ENCODE measurements around the gene SGPP2. TPM values are rescaled to one million over a fixed set of nuclear protein-coding genes. Genes with fewer than 3 reads are reported as not detected.

The SGPP2 gene
- total and polyA plus RNA-seq, 2 experiments from 2014 or later, result 0.08 TPM; not detected in 1

DNA sequence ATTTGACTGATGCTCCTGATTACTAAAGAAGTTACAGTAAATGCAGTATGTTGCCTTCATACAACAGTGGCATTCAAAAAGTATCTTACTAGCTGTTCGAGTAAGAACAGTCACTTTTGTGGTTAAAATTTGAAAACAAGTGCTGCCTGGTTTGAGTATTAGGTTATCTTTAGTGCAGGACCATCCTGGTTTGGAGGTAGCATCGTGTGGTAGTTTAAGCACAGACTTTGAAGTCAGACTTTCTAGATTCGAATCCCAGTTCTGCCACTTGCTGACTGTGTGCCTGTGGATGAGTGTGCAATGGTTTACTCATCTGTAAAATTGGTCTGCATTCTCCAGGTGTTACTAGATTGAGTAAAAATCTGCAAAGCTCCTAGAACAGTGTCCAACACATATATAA is 96.8 kb downstream of the SGPP2 start:
- no peaks in the 10 kb centered on the region for H3K9me2 ChIP-seq (ENCODE audit: insufficient read depth)
- TF ChIP-seq, protein P1, sequence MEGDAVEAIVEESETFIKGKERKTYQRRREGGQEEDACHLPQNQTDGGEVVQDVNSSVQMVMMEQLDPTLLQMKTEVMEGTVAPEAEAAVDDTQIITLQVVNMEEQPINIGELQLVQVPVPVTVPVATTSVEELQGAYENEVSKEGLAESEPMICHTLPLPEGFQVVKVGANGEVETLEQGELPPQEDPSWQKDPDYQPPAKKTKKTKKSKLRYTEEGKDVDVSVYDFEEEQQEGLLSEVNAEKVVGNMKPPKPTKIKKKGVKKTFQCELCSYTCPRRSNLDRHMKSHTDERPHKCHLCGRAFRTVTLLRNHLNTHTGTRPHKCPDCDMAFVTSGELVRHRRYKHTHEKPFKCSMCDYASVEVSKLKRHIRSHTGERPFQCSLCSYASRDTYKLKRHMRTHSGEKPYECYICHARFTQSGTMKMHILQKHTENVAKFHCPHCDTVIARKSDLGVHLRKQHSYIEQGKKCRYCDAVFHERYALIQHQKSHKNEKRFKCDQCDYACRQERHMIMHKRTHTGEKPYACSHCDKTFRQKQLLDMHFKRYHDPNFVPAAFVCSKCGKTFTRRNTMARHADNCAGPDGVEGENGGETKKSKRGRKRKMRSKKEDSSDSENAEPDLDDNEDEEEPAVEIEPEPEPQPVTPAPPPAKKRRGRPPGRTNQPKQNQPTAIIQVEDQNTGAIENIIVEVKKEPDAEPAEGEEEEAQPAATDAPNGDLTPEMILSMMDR (conservative IDR thresholded peaks at IDR 0.05; ENCODE audit: low read depth in 2 of 2), result no peak
- TF ChIP-seq, protein P2, sequence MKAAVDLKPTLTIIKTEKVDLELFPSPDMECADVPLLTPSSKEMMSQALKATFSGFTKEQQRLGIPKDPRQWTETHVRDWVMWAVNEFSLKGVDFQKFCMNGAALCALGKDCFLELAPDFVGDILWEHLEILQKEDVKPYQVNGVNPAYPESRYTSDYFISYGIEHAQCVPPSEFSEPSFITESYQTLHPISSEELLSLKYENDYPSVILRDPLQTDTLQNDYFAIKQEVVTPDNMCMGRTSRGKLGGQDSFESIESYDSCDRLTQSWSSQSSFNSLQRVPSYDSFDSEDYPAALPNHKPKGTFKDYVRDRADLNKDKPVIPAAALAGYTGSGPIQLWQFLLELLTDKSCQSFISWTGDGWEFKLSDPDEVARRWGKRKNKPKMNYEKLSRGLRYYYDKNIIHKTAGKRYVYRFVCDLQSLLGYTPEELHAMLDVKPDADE (IDR thresholded peaks at IDR 0.05), result no peak
- TF ChIP-seq POLR2AphosphoS5 (IDR thresholded peaks at IDR 0.05; ENCODE audit: low read depth) (no peak), NANOG (IDR thresholded peaks at IDR 0.05; ENCODE audit: borderline replicate concordance) (no peak)

DNA sequence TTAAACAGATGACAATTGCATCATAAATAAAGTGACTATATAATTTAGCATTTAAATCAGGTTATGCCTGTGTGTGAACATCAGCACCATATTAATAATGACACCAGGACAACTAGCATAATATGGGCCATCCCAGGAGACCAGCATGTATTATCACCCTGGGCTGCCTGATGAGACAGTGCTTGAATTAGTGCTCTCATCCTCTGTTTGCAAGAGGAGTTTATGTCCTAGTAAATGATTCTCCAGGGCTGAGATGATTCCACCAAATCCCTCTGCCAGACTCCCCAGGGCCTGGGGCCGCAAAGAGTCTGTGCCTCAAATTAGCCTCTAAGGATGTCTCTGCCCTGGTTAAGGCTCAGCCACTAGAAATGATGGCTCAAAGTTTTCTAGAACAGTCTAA is 97.7 kb downstream of the SGPP2 start:
- H3K27ac ChIP-seq (ENCODE audit: low read depth), result no peak overlapping the region
- Mint-ChIP-seq H3K4me1 (peaks cover 6% of the 10 kb centered on the region), H3K4me3 (no peak overlapping the region), H3K27ac (no peak overlapping the region), H3K36me3 (ENCODE audit: low read depth) (no peaks in the 10 kb centered on the region; the same call in 2 of the 3 replicates), H3K9me3 (no peaks in the 10 kb centered on the region), H3K27me3 (ENCODE audit: insufficient read depth, low read depth, poor library complexity) (peaks cover 2% of the 10 kb centered on the region)
- no peaks in the 10 kb centered on the region for H3K4me1 ChIP-seq (ENCODE audit: insufficient read depth)
- no peak overlapping the region for H2AFZ ChIP-seq
- H3K4me3 ChIP-seq, result no peak overlapping the region
- ATAC-seq (no peak), DNase-seq (ENCODE audit: low spot score) (no peak)
- no peaks in the 10 kb centered on the region for H3F3A ChIP-seq (replicated peaks; ENCODE audit: low read depth)
- no peaks in the 10 kb centered on the region for H3K36me3 ChIP-seq (ENCODE audit: insufficient read depth)
- no peaks in the 10 kb centered on the region for H3K9me2 ChIP-seq (ENCODE audit: insufficient read depth)
- H3K79me2 ChIP-seq (replicated peaks; ENCODE audit: insufficient read depth), result no peaks in the 10 kb centered on the region
- no peaks in the 10 kb centered on the region for H4K20me1 ChIP-seq (replicated peaks; ENCODE audit: insufficient read depth)
- no peak overlapping the region for H3K4me2 ChIP-seq
- no peaks in the 10 kb centered on the region for H3K27me3 ChIP-seq (ENCODE audit: insufficient read depth)
- no peak for TF ChIP-seq ZNF331 (CRISPR knock-in tag; IDR thresholded peaks at IDR 0.05; ENCODE audit: low read depth)
- TF ChIP-seq, protein P3, sequence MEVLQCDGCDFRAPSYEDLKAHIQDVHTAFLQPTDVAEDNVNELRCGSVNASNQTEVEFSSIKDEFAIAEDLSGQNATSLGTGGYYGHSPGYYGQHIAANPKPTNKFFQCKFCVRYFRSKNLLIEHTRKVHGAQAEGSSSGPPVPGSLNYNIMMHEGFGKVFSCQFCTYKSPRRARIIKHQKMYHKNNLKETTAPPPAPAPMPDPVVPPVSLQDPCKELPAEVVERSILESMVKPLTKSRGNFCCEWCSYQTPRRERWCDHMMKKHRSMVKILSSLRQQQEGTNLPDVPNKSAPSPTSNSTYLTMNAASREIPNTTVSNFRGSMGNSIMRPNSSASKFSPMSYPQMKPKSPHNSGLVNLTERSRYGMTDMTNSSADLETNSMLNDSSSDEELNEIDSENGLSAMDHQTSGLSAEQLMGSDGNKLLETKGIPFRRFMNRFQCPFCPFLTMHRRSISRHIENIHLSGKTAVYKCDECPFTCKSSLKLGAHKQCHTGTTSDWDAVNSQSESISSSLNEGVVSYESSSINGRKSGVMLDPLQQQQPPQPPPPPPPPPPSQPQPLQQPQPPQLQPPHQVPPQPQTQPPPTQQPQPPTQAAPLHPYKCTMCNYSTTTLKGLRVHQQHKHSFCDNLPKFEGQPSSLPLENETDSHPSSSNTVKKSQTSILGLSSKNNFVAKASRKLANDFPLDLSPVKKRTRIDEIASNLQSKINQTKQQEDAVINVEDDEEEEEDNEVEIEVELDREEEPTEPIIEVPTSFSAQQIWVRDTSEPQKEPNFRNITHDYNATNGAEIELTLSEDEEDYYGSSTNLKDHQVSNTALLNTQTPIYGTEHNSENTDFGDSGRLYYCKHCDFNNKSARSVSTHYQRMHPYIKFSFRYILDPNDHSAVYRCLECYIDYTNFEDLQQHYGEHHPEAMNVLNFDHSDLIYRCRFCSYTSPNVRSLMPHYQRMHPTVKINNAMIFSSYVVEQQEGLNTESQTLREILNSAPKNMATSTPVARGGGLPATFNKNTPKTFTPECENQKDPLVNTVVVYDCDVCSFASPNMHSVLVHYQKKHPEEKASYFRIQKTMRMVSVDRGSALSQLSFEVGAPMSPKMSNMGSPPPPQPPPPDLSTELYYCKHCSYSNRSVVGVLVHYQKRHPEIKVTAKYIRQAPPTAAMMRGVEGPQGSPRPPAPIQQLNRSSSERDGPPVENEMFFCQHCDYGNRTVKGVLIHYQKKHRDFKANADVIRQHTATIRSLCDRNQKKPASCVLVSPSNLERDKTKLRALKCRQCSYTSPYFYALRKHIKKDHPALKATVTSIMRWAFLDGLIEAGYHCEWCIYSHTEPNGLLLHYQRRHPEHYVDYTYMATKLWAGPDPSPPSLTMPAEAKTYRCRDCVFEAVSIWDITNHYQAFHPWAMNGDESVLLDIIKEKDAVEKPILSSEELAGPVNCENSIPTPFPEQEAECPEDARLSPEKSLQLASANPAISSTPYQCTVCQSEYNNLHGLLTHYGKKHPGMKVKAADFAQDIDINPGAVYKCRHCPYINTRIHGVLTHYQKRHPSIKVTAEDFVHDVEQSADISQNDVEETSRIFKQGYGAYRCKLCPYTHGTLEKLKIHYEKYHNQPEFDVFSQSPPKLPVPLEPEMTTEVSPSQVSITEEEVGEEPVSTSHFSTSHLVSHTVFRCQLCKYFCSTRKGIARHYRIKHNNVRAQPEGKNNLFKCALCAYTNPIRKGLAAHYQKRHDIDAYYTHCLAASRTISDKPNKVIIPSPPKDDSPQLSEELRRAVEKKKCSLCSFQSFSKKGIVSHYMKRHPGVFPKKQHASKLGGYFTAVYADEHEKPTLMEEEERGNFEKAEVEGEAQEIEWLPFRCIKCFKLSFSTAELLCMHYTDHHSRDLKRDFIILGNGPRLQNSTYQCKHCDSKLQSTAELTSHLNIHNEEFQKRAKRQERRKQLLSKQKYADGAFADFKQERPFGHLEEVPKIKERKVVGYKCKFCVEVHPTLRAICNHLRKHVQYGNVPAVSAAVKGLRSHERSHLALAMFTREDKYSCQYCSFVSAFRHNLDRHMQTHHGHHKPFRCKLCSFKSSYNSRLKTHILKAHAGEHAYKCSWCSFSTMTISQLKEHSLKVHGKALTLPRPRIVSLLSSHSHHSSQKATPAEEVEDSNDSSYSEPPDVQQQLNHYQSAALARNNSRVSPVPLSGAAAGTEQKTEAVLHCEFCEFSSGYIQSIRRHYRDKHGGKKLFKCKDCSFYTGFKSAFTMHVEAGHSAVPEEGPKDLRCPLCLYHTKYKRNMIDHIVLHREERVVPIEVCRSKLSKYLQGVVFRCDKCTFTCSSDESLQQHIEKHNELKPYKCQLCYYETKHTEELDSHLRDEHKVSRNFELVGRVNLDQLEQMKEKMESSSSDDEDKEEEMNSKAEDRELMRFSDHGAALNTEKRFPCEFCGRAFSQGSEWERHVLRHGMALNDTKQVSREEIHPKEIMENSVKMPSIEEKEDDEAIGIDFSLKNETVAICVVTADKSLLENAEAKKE (CRISPR knock-in tag; IDR thresholded peaks at IDR 0.05), result no peak
- TF ChIP-seq STAT1 (IDR thresholded peaks at IDR 0.05; ENCODE audit: unreplicated experiment), result no peak
- TF ChIP-seq, protein P1 (conservative IDR thresholded peaks at IDR 0.05; ENCODE audit: low read depth in 2 of 2), result no peak
- TF ChIP-seq CREB1 (CRISPR knock-in tag; IDR thresholded peaks at IDR 0.05; ENCODE audit: low read depth), result no peak
- no peak for TF ChIP-seq EZH2 (IDR thresholded peaks at IDR 0.05; ENCODE audit: low read depth, unreplicated experiment)

More for the DNA sequence above, 96.8 kb downstream of the SGPP2 start:
- Histone ChIP-seq H3K4me1 (ENCODE audit: insufficient read depth) (no peaks in the 10 kb centered on the region), H3K4me2 (no peak overlapping the region), H3K4me3 (no peak overlapping the region), H3K79me2 (replicated peaks; ENCODE audit: insufficient read depth) (no peaks in the 10 kb centered on the region), H4K20me1 (replicated peaks; ENCODE audit: insufficient read depth) (no peaks in the 10 kb centered on the region), H2AFZ (no peak overlapping the region), H3K27ac (ENCODE audit: low read depth) (no peak overlapping the region), H3K27me3 (ENCODE audit: insufficient read depth) (no peaks in the 10 kb centered on the region), H3K36me3 (ENCODE audit: insufficient read depth) (no peaks in the 10 kb centered on the region), H3F3A (replicated peaks; ENCODE audit: low read depth) (no peaks in the 10 kb centered on the region)
- no peak overlapping the region for H3K27ac Mint-ChIP-seq
- no peak overlapping the region for H3K4me3 Mint-ChIP-seq
- H3K9me3 Mint-ChIP-seq, result no peaks in the 10 kb centered on the region
- peaks cover 6% of the 10 kb centered on the region for H3K4me1 Mint-ChIP-seq
- peaks cover 2% of the 10 kb centered on the region for H3K27me3 Mint-ChIP-seq (ENCODE audit: insufficient read depth, low read depth, poor library complexity)
- no peak for ATAC-seq
- no peak for DNase-seq (ENCODE audit: low spot score)
- H3K36me3 Mint-ChIP-seq (ENCODE audit: low read depth), result no peaks in the 10 kb centered on the region; the same call in 2 of the 3 replicates
